T47D (cell line): ENCODE data around the gene ZFP36L1.

Experiments
- DNase-seq, 2 experiments: peaks; one replicate each; pipeline versions ENCODE4 v3.0.0 to v3.0.0-alpha.2; 2011 to 2012; ENCODE audit warnings: low read depth in 1 of 2, low spot score in 1 of 2
- JUND ChIP-seq: IDR thresholded peaks from 2 replicates; pipeline ENCODE4 v1.6.1; 2012; ENCODE audit warnings: low read depth
- in situ Hi-C: cut with HindIII; loops from 2 replicates; pipeline ENCODE4 v1.10.0; 2016; ENCODE audit warnings: low sequenced_read_pairs, low pct_unique_long_range_greater_than_20kb

Gene ZFP36L1

DNA sequence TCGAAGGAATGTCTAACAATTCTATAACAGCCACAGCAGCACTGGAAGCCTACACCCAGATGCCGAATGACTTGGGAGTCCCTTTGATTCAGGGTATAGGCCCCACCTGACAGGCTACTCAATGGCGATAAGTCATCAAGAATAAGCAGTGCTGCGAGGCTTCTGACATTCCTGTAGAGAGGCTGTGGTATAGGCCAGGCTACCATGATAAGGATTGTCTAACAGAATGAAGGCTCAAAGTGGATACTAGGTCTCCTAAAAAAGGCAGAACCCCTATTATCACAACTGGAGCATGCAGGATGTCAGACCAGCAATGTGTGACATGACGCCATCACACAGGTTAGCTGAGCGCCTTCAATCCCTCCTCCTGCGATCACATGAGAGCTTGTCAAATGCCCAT lies 53.2 kb downstream of the ZFP36L1 start:
- no peak for TF ChIP-seq JUND
- no peak for DNase-seq
- in situ Hi-C loops, result no loop called here

GRCh38 chr14:68738559-68738958 lies 54.3 kb downstream of the ZFP36L1 start:
- no peak for TF ChIP-seq JUND
- in situ Hi-C loops, result no loop called here
- DNase-seq, result no peak
